Neural cell (in vitro differentiated cells): ENCODE measurements around the gene FERMT2. TPM values are rescaled to one million over a fixed set of nuclear protein-coding genes. Genes with fewer than 3 reads are reported as not detected.

ENCODE experiments used
- H2AFZ ChIP-seq: fragments of 200-600, 300-800 bp; sonication (generic), shearing (Covaris generic); 2 replicates; pipeline ENCODE4 v1.6.0; 2014; ENCODE audit warnings: low read depth, mild to moderate bottlenecking, antibody characterized with exemption, low read length, moderate library complexity
- H3F3A ChIP-seq: fragments of 200-600 bp; shearing (Covaris generic); 2 replicates; pipeline ENCODE4 v1.6.1; 2016; ENCODE audit warnings: mild to moderate bottlenecking, moderate library complexity, mixed read lengths, antibody characterized with exemption, low read length; ENCODE audit not compliant: insufficient read depth, poor library complexity, severe bottlenecking
- H3K27ac ChIP-seq: fragments of 200-600, 300-800 bp; sonication (generic), shearing (Covaris generic); 2 replicates; pipeline ENCODE4 v1.5.1; 2014; ENCODE audit warnings: mild to moderate bottlenecking, low read length, moderate library complexity
- H3K27me3 ChIP-seq: fragments of 300-800, 200-600 bp; sonication (generic), shearing (Covaris generic); 2 replicates; pipeline ENCODE4 v1.6.0; 2014; ENCODE audit warnings: mild to moderate bottlenecking, low read depth, low read length, moderate library complexity; ENCODE audit not compliant: insufficient read depth
- H3K36me3 ChIP-seq: fragments of 300-800, 200-600 bp; sonication (generic), shearing (Covaris generic); 2 replicates; pipeline ENCODE4 v1.5.1; 2014; ENCODE audit warnings: mild to moderate bottlenecking, antibody characterized with exemption, low read length, moderate library complexity; ENCODE audit not compliant: insufficient read depth
- H3K4me2 ChIP-seq: fragments of 300-800, 200-600 bp; sonication (generic), shearing (Covaris generic); 2 replicates; pipeline ENCODE4 v1.6.0; 2014; ENCODE audit warnings: mild to moderate bottlenecking, low read length
- H3K4me3 ChIP-seq: fragments of 300-800, 200-600 bp; sonication (generic), shearing (Covaris generic); 2 replicates; pipeline ENCODE4 v1.5.1; 2014; ENCODE audit warnings: mild to moderate bottlenecking, low read length, moderate library complexity
- H3K79me2 ChIP-seq: fragments of 200-600 bp; shearing (Covaris generic); replicated peaks from 2 replicates; pipeline ENCODE4 v1.6.0; 2014; ENCODE audit warnings: mild to moderate bottlenecking, low read length, moderate library complexity; ENCODE audit not compliant: insufficient read depth
- H3K9ac ChIP-seq: fragments of 300-800, 200-600 bp; sonication (generic), shearing (Covaris generic); 2 replicates; pipeline ENCODE4 v1.6.1; 2016; ENCODE audit warnings: mild to moderate bottlenecking, low read length, mixed read lengths
- H3K9me2 ChIP-seq: fragments of 200-600 bp; shearing (Covaris generic); 2 replicates; pipeline ENCODE4 v1.6.1; 2016; ENCODE audit warnings: mild to moderate bottlenecking, low read length, mixed read lengths; ENCODE audit not compliant: insufficient read depth
- H3K9me3 ChIP-seq: fragments of 200-600, 300-800 bp; sonication (generic), shearing (Covaris generic); 2 replicates; pipeline ENCODE4 v1.6.1; 2016; ENCODE audit warnings: mild to moderate bottlenecking, mixed run types, low read length, moderate library complexity, mixed read lengths
- H4K20me1 ChIP-seq: fragments of 200-600 bp; shearing (Covaris generic); 2 replicates; pipeline ENCODE4 v1.6.1; 2016; ENCODE audit warnings: mild to moderate bottlenecking, mixed run types; ENCODE audit not compliant: insufficient read depth
- EP300 ChIP-seq: fragments of 450-650 bp; conservative IDR thresholded peaks from 2 replicates; pipeline ENCODE4 v1.6.1; 2014; ENCODE audit warnings: antibody characterized with exemption, mild to moderate bottlenecking, moderate library complexity; ENCODE audit not compliant: poor library complexity, severe bottlenecking
- EZH2 ChIP-seq: fragments of 200-600, 300-800 bp; shearing (Covaris generic), sonication (generic); IDR thresholded peaks from 2 replicates; pipeline ENCODE4 v1.6.1; 2014; ENCODE audit warnings: antibody characterized with exemption, low read length, borderline replicate concordance, mild to moderate bottlenecking; ENCODE audit not compliant: insufficient read depth, poor library complexity, severe bottlenecking
- MXI1 ChIP-seq: fragments of 450-650 bp; conservative IDR thresholded peaks from 2 replicates; pipeline ENCODE4 v1.6.1; 2014; ENCODE audit warnings: antibody characterized with exemption, mild to moderate bottlenecking; ENCODE audit not compliant: poor library complexity, severe bottlenecking
- POLR2AphosphoS5 ChIP-seq: IDR thresholded peaks from 2 replicates; pipeline ENCODE4 v1.6.1; 2012
- RAD21 ChIP-seq: fragments of 450-650 bp; conservative IDR thresholded peaks from 2 replicates; pipeline ENCODE4 v1.6.1; 2014; ENCODE audit warnings: antibody characterized with exemption, mild to moderate bottlenecking, moderate library complexity
- SMC3 ChIP-seq: fragments of 450-650 bp; conservative IDR thresholded peaks from 2 replicates; pipeline ENCODE4 v1.6.1; 2014; ENCODE audit warnings: antibody characterized with exemption, mild to moderate bottlenecking, moderate library complexity; ENCODE audit not compliant: poor library complexity
- TAF1 ChIP-seq: IDR thresholded peaks from 2 replicates; pipeline ENCODE4 v1.6.1; 2012; ENCODE audit warnings: low read depth
- polyA plus RNA-seq: library from polyadenylated mRNA; depleted of rRNA; stranded (reverse); fragments of >200 nt; gene quantifications from 2 replicates; pipeline ENCODE4 v1.2.3, GENCODE V29; 2014
- TF ChIP-seq, protein P1 (sequence below): IDR thresholded peaks from 2 replicates; pipeline ENCODE4 v1.6.1; 2012; ENCODE audit warnings: borderline replicate concordance
- TF ChIP-seq, protein P2 (sequence below): fragments of 450-650 bp; IDR thresholded peaks from 2 replicates; pipeline ENCODE4 v1.5.1; 2014; ENCODE audit warnings: antibody characterized with exemption, mild to moderate bottlenecking, moderate library complexity; ENCODE audit not compliant: poor library complexity, severe bottlenecking

Gene FERMT2
- polyA plus RNA-seq, 1 donor from 2014 or later, result 59.6 TPM

DNA sequence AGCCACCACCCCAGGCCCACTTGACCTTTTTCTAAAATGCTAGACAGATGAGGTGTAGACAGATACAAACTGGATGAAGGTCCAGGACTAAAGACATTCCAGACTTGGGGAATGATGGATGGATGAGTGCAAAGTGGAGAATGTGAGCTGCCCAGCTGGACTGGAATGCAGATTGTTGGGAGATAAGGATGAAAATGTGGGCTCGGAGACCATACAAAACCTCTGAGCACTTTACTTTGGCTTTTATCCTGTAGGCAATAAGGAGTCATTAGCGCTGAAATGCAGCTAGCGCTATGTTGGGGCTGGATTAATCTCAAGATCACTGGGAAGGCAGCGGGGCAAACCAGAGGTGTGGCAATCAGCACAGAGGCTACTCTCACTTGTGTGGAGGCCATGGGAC is 94.7 kb downstream of the FERMT2 start:
- H3K9me3 ChIP-seq, result no peaks in the 10 kb centered on the region
- no peak overlapping the region for H3K9ac ChIP-seq
- peaks cover 12% of the 10 kb centered on the region for H3K36me3 ChIP-seq
- H3K27me3 ChIP-seq, result no peaks in the 10 kb centered on the region
- no peak overlapping the region for H3K4me2 ChIP-seq
- H3K27ac ChIP-seq, result no peak overlapping the region
- no peaks in the 10 kb centered on the region for H3K9me2 ChIP-seq
- TF ChIP-seq SMC3 (no peak), TAF1 (no peak), EZH2 (no peak), MXI1 (no peak), POLR2AphosphoS5 (no peak), RAD21 (no peak), EP300 (no peak)
- TF ChIP-seq, protein P1, sequence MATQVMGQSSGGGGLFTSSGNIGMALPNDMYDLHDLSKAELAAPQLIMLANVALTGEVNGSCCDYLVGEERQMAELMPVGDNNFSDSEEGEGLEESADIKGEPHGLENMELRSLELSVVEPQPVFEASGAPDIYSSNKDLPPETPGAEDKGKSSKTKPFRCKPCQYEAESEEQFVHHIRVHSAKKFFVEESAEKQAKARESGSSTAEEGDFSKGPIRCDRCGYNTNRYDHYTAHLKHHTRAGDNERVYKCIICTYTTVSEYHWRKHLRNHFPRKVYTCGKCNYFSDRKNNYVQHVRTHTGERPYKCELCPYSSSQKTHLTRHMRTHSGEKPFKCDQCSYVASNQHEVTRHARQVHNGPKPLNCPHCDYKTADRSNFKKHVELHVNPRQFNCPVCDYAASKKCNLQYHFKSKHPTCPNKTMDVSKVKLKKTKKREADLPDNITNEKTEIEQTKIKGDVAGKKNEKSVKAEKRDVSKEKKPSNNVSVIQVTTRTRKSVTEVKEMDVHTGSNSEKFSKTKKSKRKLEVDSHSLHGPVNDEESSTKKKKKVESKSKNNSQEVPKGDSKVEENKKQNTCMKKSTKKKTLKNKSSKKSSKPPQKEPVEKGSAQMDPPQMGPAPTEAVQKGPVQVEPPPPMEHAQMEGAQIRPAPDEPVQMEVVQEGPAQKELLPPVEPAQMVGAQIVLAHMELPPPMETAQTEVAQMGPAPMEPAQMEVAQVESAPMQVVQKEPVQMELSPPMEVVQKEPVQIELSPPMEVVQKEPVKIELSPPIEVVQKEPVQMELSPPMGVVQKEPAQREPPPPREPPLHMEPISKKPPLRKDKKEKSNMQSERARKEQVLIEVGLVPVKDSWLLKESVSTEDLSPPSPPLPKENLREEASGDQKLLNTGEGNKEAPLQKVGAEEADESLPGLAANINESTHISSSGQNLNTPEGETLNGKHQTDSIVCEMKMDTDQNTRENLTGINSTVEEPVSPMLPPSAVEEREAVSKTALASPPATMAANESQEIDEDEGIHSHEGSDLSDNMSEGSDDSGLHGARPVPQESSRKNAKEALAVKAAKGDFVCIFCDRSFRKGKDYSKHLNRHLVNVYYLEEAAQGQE, result no peak
- TF ChIP-seq, protein P2, sequence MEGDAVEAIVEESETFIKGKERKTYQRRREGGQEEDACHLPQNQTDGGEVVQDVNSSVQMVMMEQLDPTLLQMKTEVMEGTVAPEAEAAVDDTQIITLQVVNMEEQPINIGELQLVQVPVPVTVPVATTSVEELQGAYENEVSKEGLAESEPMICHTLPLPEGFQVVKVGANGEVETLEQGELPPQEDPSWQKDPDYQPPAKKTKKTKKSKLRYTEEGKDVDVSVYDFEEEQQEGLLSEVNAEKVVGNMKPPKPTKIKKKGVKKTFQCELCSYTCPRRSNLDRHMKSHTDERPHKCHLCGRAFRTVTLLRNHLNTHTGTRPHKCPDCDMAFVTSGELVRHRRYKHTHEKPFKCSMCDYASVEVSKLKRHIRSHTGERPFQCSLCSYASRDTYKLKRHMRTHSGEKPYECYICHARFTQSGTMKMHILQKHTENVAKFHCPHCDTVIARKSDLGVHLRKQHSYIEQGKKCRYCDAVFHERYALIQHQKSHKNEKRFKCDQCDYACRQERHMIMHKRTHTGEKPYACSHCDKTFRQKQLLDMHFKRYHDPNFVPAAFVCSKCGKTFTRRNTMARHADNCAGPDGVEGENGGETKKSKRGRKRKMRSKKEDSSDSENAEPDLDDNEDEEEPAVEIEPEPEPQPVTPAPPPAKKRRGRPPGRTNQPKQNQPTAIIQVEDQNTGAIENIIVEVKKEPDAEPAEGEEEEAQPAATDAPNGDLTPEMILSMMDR, result no peak
- no peaks in the 10 kb centered on the region for H3F3A ChIP-seq
- no peaks in the 10 kb centered on the region for H4K20me1 ChIP-seq
- no peak overlapping the region for H3K4me3 ChIP-seq
- no peak overlapping the region for H2AFZ ChIP-seq
- H3K79me2 ChIP-seq, result no peaks in the 10 kb centered on the region

DNA sequence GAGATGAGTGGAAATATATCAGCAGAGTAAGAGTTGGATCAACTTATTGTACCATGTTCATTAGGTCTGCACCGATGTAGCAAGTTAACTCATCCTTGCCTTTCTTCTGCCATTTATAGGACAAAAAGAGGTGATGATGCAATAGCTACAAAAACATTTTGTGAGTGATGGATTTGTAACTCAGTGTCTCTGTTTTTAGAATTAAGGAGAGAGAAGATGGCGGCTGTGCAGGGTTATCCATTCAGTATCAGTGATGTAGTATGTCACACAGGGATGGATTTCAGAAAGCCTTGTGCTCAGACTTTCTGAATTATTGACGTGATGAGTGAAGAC is 97.4 kb downstream of the FERMT2 start:
- Histone ChIP-seq H2AFZ (no peak overlapping the region), H3K9me2 (no peaks in the 10 kb centered on the region), H3K9me3 (no peaks in the 10 kb centered on the region), H3K27ac (no peak overlapping the region), H3K79me2 (no peaks in the 10 kb centered on the region), H3K27me3 (no peaks in the 10 kb centered on the region), H4K20me1 (no peaks in the 10 kb centered on the region), H3K4me2 (no peak overlapping the region), H3K9ac (no peak overlapping the region), H3K4me3 (no peak overlapping the region), H3F3A (no peaks in the 10 kb centered on the region), H3K36me3 (peaks cover 9% of the 10 kb centered on the region)
- TF ChIP-seq MXI1, result no peak
- TF ChIP-seq, protein P1, result no peak
- TF ChIP-seq SMC3, result no peak
- TF ChIP-seq, protein P2, result no peak
- TF ChIP-seq POLR2AphosphoS5, result no peak
- no peak for TF ChIP-seq EP300
- no peak for TF ChIP-seq TAF1
- TF ChIP-seq RAD21, result no peak
- TF ChIP-seq EZH2, result no peak
